ENCODE data around the gene KDM6A.

- TF ChIP-seq CTCF (IDR thresholded peaks at IDR 0.05) (no peak), POLR2AphosphoS5 (IDR thresholded peaks at IDR 0.05) (no peak), POLR2A (IDR thresholded peaks at IDR 0.05) (no peak), EP300 (IDR thresholded peaks at IDR 0.05) (no peak)
Measured at GRCh38 chrX:45145492-45146215, 272.7 kb downstream of the KDM6A start.

Measured in upper lobe of left lung (tissue), 4 donors.